Lung (tissue), 12 donors: ENCODE data around the gene SPATA20. TPM values are rescaled to one million over a fixed set of nuclear protein-coding genes. Genes with fewer than 3 reads are reported as not detected.
A peak's percentile ranks its signal among the peaks of the same experiment; 100 is the strongest.

Source experiments
- ATAC-seq: fragments of 200-7000 bp; cut with Tn5 transposase; one replicate; pipeline ENCODE4 v1.9.1; 2020; ENCODE audit warnings: moderate number of reproducible peaks; ENCODE audit not compliant: insufficient read depth, low FRiP score
- DNase-seq, 3 donors: peaks; one replicate each; pipeline ENCODE4 v3.0.0-alpha.2; 2013 to 2017
- H3K27ac ChIP-seq, 2 donors: one replicate each; pipeline ENCODE4 v1.5.1; 2013; ENCODE audit warnings: mild to moderate bottlenecking in 2 of 2, moderate library complexity in 2 of 2, control low read depth in 1 of 2, inconsistent platforms in 1 of 2, low read depth in 1 of 2, low read length in 1 of 2
- H3K27me3 ChIP-seq, 3 donors: one replicate each; pipeline ENCODE4 v1.5.1; 2013; ENCODE audit warnings: low read length in 2 of 3; ENCODE audit not compliant: control insufficient read depth in 3 of 3, insufficient read depth in 3 of 3
- H3K36me3 ChIP-seq, 4 donors: one replicate each; pipeline ENCODE4 v1.5.1; 2013; ENCODE audit warnings: low read length in 4 of 4, mild to moderate bottlenecking in 1 of 4, moderate library complexity in 1 of 4; ENCODE audit not compliant: control insufficient read depth in 4 of 4, insufficient read depth in 4 of 4
- H3K4me1 ChIP-seq, 5 donors: one replicate each; pipeline ENCODE4 v1.5.1; 2013; ENCODE audit warnings: low read length in 5 of 5, mild to moderate bottlenecking in 2 of 5, moderate library complexity in 1 of 5; ENCODE audit not compliant: control insufficient read depth in 5 of 5, insufficient read depth in 5 of 5
- H3K4me3 ChIP-seq: one replicate; pipeline ENCODE4 v1.5.1; 2013; ENCODE audit warnings: mild to moderate bottlenecking, control low read depth, moderate library complexity
- H3K9ac ChIP-seq, 2 donors: one replicate each; pipeline ENCODE4 v1.5.1; 2013; ENCODE audit warnings: low read length in 2 of 2, control low read depth in 1 of 2; ENCODE audit not compliant: insufficient read depth in 1 of 2
- H3K9me3 ChIP-seq, 4 donors: one replicate each; pipeline ENCODE4 v1.5.1; 2013; ENCODE audit warnings: low read length in 3 of 4, mild to moderate bottlenecking in 1 of 4, moderate library complexity in 1 of 4; ENCODE audit not compliant: control insufficient read depth in 4 of 4, insufficient read depth in 3 of 4
- CTCF ChIP-seq: IDR thresholded peaks from 2 replicates; pipeline ENCODE4 v1.5.1; 2012; ENCODE audit warnings: mild to moderate bottlenecking; ENCODE audit errors: control extremely low read depth, extremely low read depth
- WGBS, 2 donors: extraction: QIAGEN DNeasy Blood & Tissue Kit; methylation state at CpG; one replicate each; pipeline ENCODE4 v1.1.7; 2013; 5-methylcytosine and 5-hydroxymethylcytosine counted together
- polyA plus RNA-seq, 2 donors: library from polyadenylated mRNA; stranded (reverse); fragments of 200-250 nt; gene quantifications; one replicate each; pipeline ENCODE4 v1.2.1, GENCODE V29; 2013
- total RNA-seq, 2 donors: library from RNA; depleted of rRNA in 1 of 2; stranded (reverse); fragments of >200 nt in 1 of 2; gene quantifications; one replicate each; pipeline ENCODE4 v1.2.1, GENCODE V29; 2014 to 2021
- donor health status: control.
- donor health status: control.
- donor health status: Bipolar disorder and iron deficiency.
- donor health status: healthy.
- donor health status: DM: yes; HTN: yes; CAD: no.

The SPATA20 gene
- total and polyA plus RNA-seq, 4 donors, result 10.5 to 37.8 (median 29.0) TPM

- Histone ChIP-seq H3K4me3 (no peak overlapping the region), H3K9ac (no peak overlapping the region), H3K27me3 (peaks cover 0 to 20% (median 6%) of the 10 kb centered on the region in 3 donors), H3K4me1 (peaks cover 0 to 52% (median 20%) of the 10 kb centered on the region in 5 donors), H3K27ac (no peak overlapping the region), H3K9me3 (peaks cover 0 to 2% (median 0%) of the 10 kb centered on the region in 4 donors), H3K36me3 (peaks cover 0 to 8% (median 0%) of the 10 kb centered on the region in 4 donors)
- no peak for ATAC-seq
- TF ChIP-seq CTCF, result no peak
- 20 to 43% methylated on average over 19 of the region's 19 CpGs for WGBS, 2 donors
- DNase-seq, result peak; percentile 88 to 94 (median 89)
These were observed 17.9 kb downstream of the SPATA20 start for GRCh38 chr17:50564916-50565315.

- H3K4me1 ChIP-seq, result peaks cover 0 to 48% (median 16%) of the 10 kb centered on the region in 5 donors
- H3K4me3 ChIP-seq, result no peak overlapping the region
- peaks cover 0 to 16% (median 6%) of the 10 kb centered on the region in 3 donors for H3K27me3 ChIP-seq
- ATAC-seq (no peak), DNase-seq (peak in 2 of 3 donors; percentile 67 to 71)
- no peak for TF ChIP-seq CTCF
- H3K9me3 ChIP-seq, result peaks cover 0 to 2% (median 0%) of the 10 kb centered on the region in 4 donors
- 41 to 53% methylated on average over 9 to 10 of the region's 10 CpGs for WGBS, 2 donors
- H3K36me3 ChIP-seq, result peaks cover 0 to 8% (median 0%) of the 10 kb centered on the region in 4 donors
- H3K9ac ChIP-seq, result peak overlapping the region in 1 of 2 donors; percentile 53
- no peak overlapping the region for H3K27ac ChIP-seq
These were observed 18.7 kb downstream of the SPATA20 start for GRCh38 chr17:50565402-50566350.

- H3K4me3 ChIP-seq, result no peak overlapping the region
- no peak overlapping the region for H3K9ac ChIP-seq
- DNase-seq (peak in 1 of 3 donors; percentile 36), ATAC-seq (no peak)
- peaks cover 0 to 16% (median 6%) of the 10 kb centered on the region in 3 donors for H3K27me3 ChIP-seq
- 45 to 54% methylated on average over 2 of the region's 2 CpGs for WGBS, 2 donors
- H3K27ac ChIP-seq, result no peak overlapping the region
- H3K9me3 ChIP-seq, result peaks cover 0 to 2% (median 0%) of the 10 kb centered on the region in 4 donors
- no peak for TF ChIP-seq CTCF
- peaks cover 0 to 12% (median 0%) of the 10 kb centered on the region in 4 donors for H3K36me3 ChIP-seq
- H3K4me1 ChIP-seq, result peaks cover 0 to 48% (median 16%) of the 10 kb centered on the region in 5 donors
These were observed 19.9 kb downstream of the SPATA20 start for GRCh38 chr17:50566886-50567285.
